Measurements from ENCODE around the gene SRPK1.
A peak's percentile ranks its signal among the peaks of the same experiment; 100 is the strongest.

The SRPK1 gene

DNA sequence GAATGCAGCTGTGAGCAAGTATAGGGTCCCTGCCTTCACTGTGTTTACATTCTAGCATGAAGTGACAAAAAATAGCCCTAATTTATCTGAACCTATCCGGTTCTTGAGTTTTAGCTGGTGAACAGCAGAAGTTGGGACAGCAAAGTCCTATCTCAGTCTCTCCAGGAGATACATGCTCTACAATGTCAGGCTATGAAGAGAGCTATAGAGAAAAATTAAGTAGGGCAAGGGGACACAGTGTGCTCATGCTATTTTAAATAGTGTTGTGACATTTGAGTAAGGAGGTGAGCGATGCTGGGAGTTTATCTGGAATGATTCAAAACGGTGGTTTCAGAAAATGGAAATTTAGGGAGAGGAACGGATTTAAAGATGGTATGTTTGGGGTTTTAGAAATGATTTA, 20.4 kb downstream of the SRPK1 start:
- Mint-ChIP-seq H3K4me3 (no peak overlapping the region), H3K4me1 (ENCODE audit: low read depth) (peaks cover 2% of the 10 kb centered on the region), H3K36me3 (ENCODE audit: low read depth) (peaks cover 26% of the 10 kb centered on the region), H3K27ac (no peak overlapping the region), H3K27me3 (no peaks in the 10 kb centered on the region), H3K9me3 (peaks cover 7% of the 10 kb centered on the region)
- intact Hi-C loops (cut with micrococcal nuclease) = no loop called here

GRCh38 chr6:35898003-35898402, 22.9 kb downstream of the SRPK1 start:
- H3K27me3 Mint-ChIP-seq = no peaks in the 10 kb centered on the region
- H3K36me3 Mint-ChIP-seq (ENCODE audit: low read depth) = peaks cover 18% of the 10 kb centered on the region
- intact Hi-C loops (cut with micrococcal nuclease) = no loop called here
- no peak overlapping the region for H3K27ac Mint-ChIP-seq
- H3K9me3 Mint-ChIP-seq = peaks cover 7% of the 10 kb centered on the region
- no peak overlapping the region for H3K4me3 Mint-ChIP-seq
- peaks cover 6% of the 10 kb centered on the region for H3K4me1 Mint-ChIP-seq (ENCODE audit: low read depth)

- peaks cover 6% of the 10 kb centered on the region for H3K4me1 Mint-ChIP-seq (ENCODE audit: low read depth)
- no peak overlapping the region for H3K4me3 Mint-ChIP-seq
- H3K9me3 Mint-ChIP-seq = peaks cover 7% of the 10 kb centered on the region
- H3K36me3 Mint-ChIP-seq (ENCODE audit: low read depth) = peaks cover 18% of the 10 kb centered on the region
- intact Hi-C loops (cut with micrococcal nuclease) = no loop called here
- H3K27ac Mint-ChIP-seq = no peak overlapping the region
- H3K27me3 Mint-ChIP-seq = no peaks in the 10 kb centered on the region
Measured at GRCh38 chr6:35897486-35897885, 23.4 kb downstream of the SRPK1 start.

DNA sequence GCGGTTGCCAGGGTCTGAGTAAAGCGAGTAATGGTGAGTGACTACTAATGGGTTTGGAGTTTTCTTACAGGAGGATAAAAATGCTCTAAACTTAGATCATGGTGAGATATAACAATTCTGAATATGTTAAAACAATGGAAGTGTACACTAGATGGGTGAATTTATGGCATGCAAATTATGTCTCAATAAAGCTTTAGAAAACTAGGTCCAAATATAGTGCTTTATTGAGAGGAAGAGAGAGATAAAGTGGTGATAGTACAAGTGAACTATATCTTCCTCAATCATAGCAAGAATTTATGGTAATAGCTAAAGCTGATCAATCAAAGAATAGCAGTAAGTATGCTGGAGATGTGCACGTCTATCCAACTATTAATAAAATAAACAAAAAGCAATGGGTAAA, 23.9 kb downstream of the SRPK1 start:
- no peak overlapping the region for H3K4me3 Mint-ChIP-seq
- peaks cover 18% of the 10 kb centered on the region for H3K36me3 Mint-ChIP-seq (ENCODE audit: low read depth)
- H3K9me3 Mint-ChIP-seq = peaks cover 7% of the 10 kb centered on the region
- no peak overlapping the region for H3K27ac Mint-ChIP-seq
- H3K4me1 Mint-ChIP-seq (ENCODE audit: low read depth) = peaks cover 6% of the 10 kb centered on the region
- intact Hi-C loops (cut with micrococcal nuclease) = no loop called here
- no peaks in the 10 kb centered on the region for H3K27me3 Mint-ChIP-seq

GRCh38 chr6:35896228-35896627, 24.7 kb downstream of the SRPK1 start:
- Mint-ChIP-seq H3K36me3 (ENCODE audit: low read depth) (peaks cover 18% of the 10 kb centered on the region), H3K27me3 (no peaks in the 10 kb centered on the region), H3K4me3 (no peak overlapping the region), H3K9me3 (peaks cover 7% of the 10 kb centered on the region), H3K4me1 (ENCODE audit: low read depth) (peaks cover 6% of the 10 kb centered on the region), H3K27ac (no peak overlapping the region)
- intact Hi-C loops (cut with micrococcal nuclease) = no loop called here

DNA sequence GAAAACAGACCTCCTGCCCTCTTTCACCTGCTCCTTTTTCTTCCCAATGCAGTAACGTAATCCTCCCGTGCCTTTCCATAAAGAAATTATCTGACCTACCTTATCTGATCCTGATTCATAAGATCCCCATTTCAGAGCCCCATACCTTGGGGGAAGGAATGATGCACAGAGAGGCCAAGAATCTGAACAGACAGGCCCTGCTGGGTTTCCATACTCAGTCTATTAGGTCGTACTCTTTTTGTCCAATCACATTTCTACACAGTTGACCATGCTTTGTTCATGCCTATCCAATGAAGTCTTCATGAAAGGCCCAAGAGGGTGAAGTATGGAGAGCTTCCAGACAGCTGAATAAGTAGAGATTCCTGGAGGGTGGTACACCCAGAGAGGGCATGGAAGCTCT, 25.3 kb downstream of the SRPK1 start:
- intact Hi-C loops (cut with micrococcal nuclease) = no loop called here
- peaks cover 7% of the 10 kb centered on the region for H3K9me3 Mint-ChIP-seq
- no peak overlapping the region for H3K4me3 Mint-ChIP-seq
- H3K4me1 Mint-ChIP-seq (ENCODE audit: low read depth) = peaks cover 6% of the 10 kb centered on the region
- H3K27ac Mint-ChIP-seq = no peak overlapping the region
- no peaks in the 10 kb centered on the region for H3K27me3 Mint-ChIP-seq
- peaks cover 15% of the 10 kb centered on the region for H3K36me3 Mint-ChIP-seq (ENCODE audit: low read depth)

- Mint-ChIP-seq H3K27ac (no peak overlapping the region), H3K4me3 (no peak overlapping the region)
Measured at GRCh38 chr6:35894776-35895175, 26.1 kb downstream of the SRPK1 start.

DNA sequence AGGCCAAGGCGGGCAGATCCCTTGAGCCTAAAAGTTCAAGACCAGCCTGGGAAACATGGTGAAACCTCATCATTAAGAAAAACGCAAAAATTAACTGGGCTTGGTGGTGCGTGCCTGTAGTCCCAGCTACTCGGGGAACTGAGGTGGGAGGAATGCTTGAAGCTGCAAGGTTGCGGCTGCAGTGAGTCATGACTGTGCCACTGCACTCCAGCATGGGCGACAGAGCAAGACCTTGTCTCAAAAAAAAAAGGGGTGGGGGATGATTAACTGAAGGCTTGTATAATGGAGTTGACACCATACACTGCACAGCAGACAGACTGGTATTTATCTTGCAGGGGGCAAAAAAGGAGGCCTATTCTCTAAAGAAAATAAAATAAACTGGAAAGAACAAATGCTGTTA, 27.7 kb downstream of the SRPK1 start:
- no peaks in the 10 kb centered on the region for H3K27me3 Mint-ChIP-seq
- no peak overlapping the region for H3K27ac Mint-ChIP-seq
- intact Hi-C loops (cut with micrococcal nuclease) = no loop called here
- H3K9me3 Mint-ChIP-seq = no peaks in the 10 kb centered on the region
- peaks cover 19% of the 10 kb centered on the region for H3K36me3 Mint-ChIP-seq (ENCODE audit: low read depth)
- H3K4me1 Mint-ChIP-seq (ENCODE audit: low read depth) = peaks cover 6% of the 10 kb centered on the region
- no peak overlapping the region for H3K4me3 Mint-ChIP-seq

More at GRCh38 chr6:35894776-35895175, 26.1 kb downstream of the SRPK1 start:
- Mint-ChIP-seq H3K36me3 (ENCODE audit: low read depth) (peaks cover 17% of the 10 kb centered on the region), H3K27me3 (no peaks in the 10 kb centered on the region), H3K4me1 (ENCODE audit: low read depth) (peaks cover 6% of the 10 kb centered on the region), H3K9me3 (peaks cover 7% of the 10 kb centered on the region)
- intact Hi-C loops (cut with micrococcal nuclease) = no loop called here

DNA sequence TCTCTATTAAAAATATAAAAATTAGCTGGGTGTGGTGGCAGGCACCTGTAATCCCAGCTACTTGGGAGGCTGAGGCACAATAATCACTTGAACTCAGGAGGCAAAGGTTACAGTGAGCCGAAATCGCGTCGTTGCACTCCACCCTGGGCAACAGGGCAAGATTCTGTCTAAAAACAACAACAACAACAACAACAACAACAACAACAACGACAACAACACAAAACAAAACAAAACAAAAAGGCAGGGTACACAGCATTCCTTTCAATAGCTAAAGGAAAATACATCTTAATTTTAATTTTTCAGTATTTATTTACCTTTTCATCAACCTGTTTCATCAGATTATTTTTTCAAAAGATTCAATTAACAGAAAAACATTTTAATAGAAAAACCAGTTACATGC, 28.4 kb downstream of the SRPK1 start:
- Mint-ChIP-seq H3K9me3 (no peaks in the 10 kb centered on the region), H3K27me3 (no peaks in the 10 kb centered on the region), H3K4me1 (ENCODE audit: low read depth) (peaks cover 6% of the 10 kb centered on the region), H3K4me3 (no peak overlapping the region), H3K36me3 (ENCODE audit: low read depth) (peaks cover 24% of the 10 kb centered on the region), H3K27ac (no peak overlapping the region)
- intact Hi-C loops (cut with micrococcal nuclease) = no loop called here

GRCh38 chr6:35879151-35879550, 41.7 kb downstream of the SRPK1 start:
- Mint-ChIP-seq H3K27ac (no peak overlapping the region), H3K4me3 (no peak overlapping the region), H3K36me3 (ENCODE audit: low read depth) (peaks cover 70% of the 10 kb centered on the region), H3K9me3 (peaks cover 23% of the 10 kb centered on the region), H3K4me1 (ENCODE audit: low read depth) (no peaks in the 10 kb centered on the region), H3K27me3 (no peaks in the 10 kb centered on the region)
- intact Hi-C loops (cut with micrococcal nuclease) = no loop called here

DNA sequence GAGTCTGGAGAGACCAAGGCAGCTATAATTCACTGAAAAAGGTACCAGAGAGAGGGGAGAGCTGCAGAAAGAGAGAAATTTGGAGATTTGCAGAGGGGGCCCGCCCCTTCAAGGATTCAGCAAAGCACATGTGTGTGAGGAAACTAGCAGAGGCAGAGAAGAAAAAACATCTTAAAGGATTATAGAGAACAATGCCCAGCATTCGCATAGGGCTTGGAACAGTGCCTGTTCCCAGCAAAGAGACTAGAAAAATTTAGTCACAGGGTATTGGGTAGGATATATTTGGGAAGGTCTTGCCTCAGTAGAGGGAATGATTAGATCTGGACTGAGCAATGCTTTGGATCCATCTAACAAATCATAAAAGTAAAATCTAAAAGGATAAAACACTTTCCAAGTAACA, 44.0 kb downstream of the SRPK1 start:
- Mint-ChIP-seq H3K27ac (peak overlapping the region; percentile 2), H3K4me1 (ENCODE audit: low read depth) (no peaks in the 10 kb centered on the region), H3K27me3 (no peaks in the 10 kb centered on the region), H3K9me3 (peaks cover 19% of the 10 kb centered on the region), H3K4me3 (no peak overlapping the region), H3K36me3 (ENCODE audit: low read depth) (peaks cover 55% of the 10 kb centered on the region)
- intact Hi-C loops (cut with micrococcal nuclease) = no loop called here

GRCh38 chr6:35874730-35875129, 46.2 kb downstream of the SRPK1 start:
- H3K9me3 Mint-ChIP-seq = no peaks in the 10 kb centered on the region
- H3K36me3 Mint-ChIP-seq (ENCODE audit: low read depth) = peaks cover 42% of the 10 kb centered on the region
- intact Hi-C loops (cut with micrococcal nuclease) = no loop called here
- no peak overlapping the region for H3K27ac Mint-ChIP-seq
- H3K27me3 Mint-ChIP-seq = no peaks in the 10 kb centered on the region
- H3K4me1 Mint-ChIP-seq (ENCODE audit: low read depth) = no peaks in the 10 kb centered on the region
- H3K4me3 Mint-ChIP-seq = no peak overlapping the region

DNA sequence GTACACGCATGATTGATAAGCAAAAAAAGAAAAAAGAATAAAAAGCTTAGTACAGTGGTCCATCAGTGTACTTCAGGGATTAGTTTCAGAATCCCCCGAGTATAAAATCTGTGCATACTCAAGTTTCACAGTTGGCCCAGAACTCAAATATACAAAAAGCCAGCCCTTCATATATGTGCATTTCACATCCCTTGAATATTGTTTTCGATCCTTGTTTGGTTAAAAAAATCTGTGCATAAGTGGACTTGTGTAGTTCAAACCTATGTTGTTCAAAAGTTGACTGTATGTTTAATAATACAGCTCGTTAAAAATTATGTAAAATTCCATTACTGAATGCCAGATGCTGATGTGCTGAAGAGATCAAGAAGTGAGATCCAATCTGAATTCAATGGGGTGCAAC, 61.5 kb downstream of the SRPK1 start:
- Mint-ChIP-seq H3K9me3 (no peaks in the 10 kb centered on the region), H3K27me3 (no peaks in the 10 kb centered on the region), H3K4me3 (no peak overlapping the region), H3K36me3 (ENCODE audit: low read depth) (peaks cover 66% of the 10 kb centered on the region), H3K27ac (no peak overlapping the region), H3K4me1 (ENCODE audit: low read depth) (peaks cover under 1% of the 10 kb centered on the region)
- intact Hi-C loops (cut with micrococcal nuclease) = no loop called here

DNA sequence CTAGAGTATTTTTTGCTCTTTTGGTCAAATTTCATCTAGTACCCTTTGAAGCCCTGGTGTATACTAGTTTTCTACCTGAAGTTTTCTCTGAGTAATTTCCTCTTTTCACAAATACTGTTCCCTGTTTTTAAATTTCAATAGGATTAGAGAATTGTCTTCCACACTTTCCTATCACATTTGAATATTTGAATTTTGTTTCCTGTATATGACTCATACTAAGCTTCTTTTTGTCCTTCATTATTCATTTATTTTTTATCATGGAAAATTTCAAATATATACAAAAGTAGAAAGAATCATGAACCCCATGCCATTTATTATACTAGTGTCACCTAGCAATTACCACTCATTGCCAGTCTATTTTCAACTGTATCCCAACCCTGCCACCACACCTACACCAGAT, 63.0 kb downstream of the SRPK1 start:
- Mint-ChIP-seq H3K27ac (no peak overlapping the region), H3K27me3 (no peaks in the 10 kb centered on the region), H3K4me1 (ENCODE audit: low read depth) (peaks cover 11% of the 10 kb centered on the region), H3K4me3 (no peak overlapping the region), H3K36me3 (ENCODE audit: low read depth) (peaks cover 80% of the 10 kb centered on the region), H3K9me3 (no peaks in the 10 kb centered on the region)
- intact Hi-C loops (cut with micrococcal nuclease) = no loop called here

DNA sequence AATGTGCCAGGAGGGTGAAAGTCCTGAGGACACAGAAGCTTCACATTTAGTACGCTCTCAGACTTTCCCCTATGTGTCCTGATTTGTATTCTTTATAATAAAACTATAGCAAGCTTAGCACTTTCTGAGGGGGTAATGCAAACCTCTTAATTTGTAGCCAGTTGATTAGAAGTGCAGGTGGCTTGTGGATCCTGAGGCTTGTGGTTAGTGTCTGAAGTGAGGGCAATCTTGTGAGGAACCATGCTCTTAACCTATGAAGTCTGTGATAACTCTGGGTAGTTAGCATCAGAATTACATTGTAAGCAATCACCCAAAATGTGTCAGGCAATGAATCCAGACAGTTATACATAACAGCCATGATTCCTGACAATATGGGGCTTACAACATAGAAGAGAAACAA, 64.6 kb downstream of the SRPK1 start:
- Mint-ChIP-seq H3K27me3 (no peaks in the 10 kb centered on the region), H3K9me3 (no peaks in the 10 kb centered on the region), H3K36me3 (ENCODE audit: low read depth) (peaks cover 73% of the 10 kb centered on the region), H3K4me3 (no peak overlapping the region), H3K27ac (no peak overlapping the region), H3K4me1 (ENCODE audit: low read depth) (peaks cover 21% of the 10 kb centered on the region)
- intact Hi-C loops (cut with micrococcal nuclease) = no loop called here

Data from dendritic cell treated with granulocyte-macrophage colony-stimulating factor and Interleukin-4, amounts not matched to agents 40 ng/mL and 50 ng/mL, for 4 days (primary cell).